Breast epithelium (tissue), 4 donors: ENCODE data around the gene IGSF9. TPM values are rescaled to one million over a fixed set of nuclear protein-coding genes. Genes with fewer than 3 reads are reported as not detected.

Experiments
- DNase-seq, 2 donors: peaks; one replicate each; pipeline ENCODE4 v3.0.0-alpha.2; 2019; ENCODE audit warnings: low spot score in 2 of 2
- H3K27ac ChIP-seq, 2 donors: fragments of 200-600 bp; sonication (generic) in 1 of 2; one replicate each; pipeline ENCODE4 v1.5.1; 2016 to 2019; ENCODE audit warnings: mild to moderate bottlenecking in 1 of 2
- H3K27me3 ChIP-seq, 2 donors: fragments of 200-600 bp; sonication (generic) in 1 of 2; one replicate each; pipeline versions ENCODE4 v1.5.1 to v1.6.0; 2017 to 2019; ENCODE audit warnings: control low read depth in 1 of 2, mild to moderate bottlenecking in 1 of 2
- H3K36me3 ChIP-seq: fragments of 200-600 bp; one replicate; pipeline ENCODE4 v1.5.1; 2019
- H3K4me1 ChIP-seq, 2 donors: fragments of 200-600 bp; sonication (generic); one replicate each; pipeline ENCODE4 v1.5.1; 2016 to 2019; ENCODE audit warnings: control low read depth in 1 of 2
- H3K4me3 ChIP-seq, 3 donors: fragments of 200-600 bp; sonication (generic); 1 replicate in 2 of 3; 2 replicates in 1 of 3; pipeline ENCODE4 v1.5.1; 2016 to 2019; ENCODE audit warnings: mild to moderate bottlenecking in 3 of 3, moderate library complexity in 2 of 3
- H3K9me3 ChIP-seq, 2 donors: fragments of 200-600 bp; sonication (generic) in 1 of 2; one replicate each; pipeline ENCODE4 v1.5.1; 2016 to 2019; ENCODE audit warnings: control low read depth in 1 of 2
- CTCF ChIP-seq, 3 donors: fragments of 450-650 bp; IDR thresholded peaks; one replicate each; pipeline ENCODE4 v1.5.1; 2016 to 2017; ENCODE audit warnings: antibody characterized with exemption in 3 of 3, mild to moderate bottlenecking in 3 of 3, moderate library complexity in 3 of 3
- POLR2A ChIP-seq: fragments of 450-650 bp; IDR thresholded peaks from one replicate; pipeline ENCODE4 v1.6.1; 2016; ENCODE audit warnings: antibody characterized with exemption, mild to moderate bottlenecking, moderate library complexity
- POLR2AphosphoS5 ChIP-seq, 3 donors: sonication (generic); formaldehyde crosslinking; IDR thresholded peaks; one replicate each; pipeline ENCODE4 v1.6.1; 2017; ENCODE audit warnings: antibody characterized with exemption in 3 of 3
- intact Hi-C: fragments of 100-400 bp; cut with DNase I; formaldehyde crosslinking; loops from one replicate; pipeline ENCODE4 v1.15.1; 2023; ENCODE audit warnings: low total_unique reads
- total RNA-seq, 3 donors: library from RNA; depleted of rRNA; stranded (reverse); fragments of >200 nt; gene quantifications; one replicate each; pipeline ENCODE4 v1.1.0, GENCODE V29; 2016

The IGSF9 gene
- total RNA-seq, 3 donors from 2014 or later: 5.9 to 8.0 TPM; not detected in 1

- no peak overlapping the region for H3K27ac ChIP-seq
- no peak for DNase-seq
- no peaks in the 10 kb centered on the region for H3K36me3 ChIP-seq
- H3K4me3 ChIP-seq: no peak overlapping the region
- TF ChIP-seq POLR2A (no peak), CTCF (IDR thresholded peaks at IDR 0.05) (no peak), POLR2AphosphoS5 (IDR thresholded peaks at IDR 0.05) (no peak)
- H3K9me3 ChIP-seq: no peaks in the 10 kb centered on the region
- H3K4me1 ChIP-seq: no peaks in the 10 kb centered on the region
- intact Hi-C loops: no loop called here
- H3K27me3 ChIP-seq: no peaks in the 10 kb centered on the region
Observed at GRCh38 chr1:159977364-159978106, 32.1 kb upstream of the IGSF9 start.

GRCh38 chr1:159974350-159974965, 29.0 kb upstream of the IGSF9 start:
- intact Hi-C loops: no loop called here
- Histone ChIP-seq H3K9me3 (no peaks in the 10 kb centered on the region), H3K36me3 (no peaks in the 10 kb centered on the region), H3K27me3 (no peaks in the 10 kb centered on the region), H3K27ac (no peak overlapping the region), H3K4me1 (no peaks in the 10 kb centered on the region), H3K4me3 (no peak overlapping the region)
- DNase-seq: no peak
- TF ChIP-seq POLR2A: no peak
- no peak for TF ChIP-seq POLR2AphosphoS5 (IDR thresholded peaks at IDR 0.05)
- TF ChIP-seq CTCF (IDR thresholded peaks at IDR 0.05): no peak

GRCh38 chr1:159973350-159973940, 28.0 kb upstream of the IGSF9 start:
- TF ChIP-seq POLR2AphosphoS5 (IDR thresholded peaks at IDR 0.05): no peak
- TF ChIP-seq POLR2A: no peak
- no peaks in the 10 kb centered on the region for H3K9me3 ChIP-seq

GRCh38 chr1:159972443-159973205, 27.2 kb upstream of the IGSF9 start:
- TF ChIP-seq POLR2AphosphoS5 (IDR thresholded peaks at IDR 0.05) (no peak), POLR2A (no peak), CTCF (IDR thresholded peaks at IDR 0.05) (no peak)
- H3K4me3 ChIP-seq: no peak overlapping the region
- DNase-seq: no peak
- intact Hi-C loops: no loop called here
- no peaks in the 10 kb centered on the region for H3K4me1 ChIP-seq
- H3K27me3 ChIP-seq: no peaks in the 10 kb centered on the region
- H3K27ac ChIP-seq: no peak overlapping the region
- no peaks in the 10 kb centered on the region for H3K9me3 ChIP-seq
- no peaks in the 10 kb centered on the region for H3K36me3 ChIP-seq

More at GRCh38 chr1:159973350-159973940, 28.0 kb upstream of the IGSF9 start:
- intact Hi-C loops: no loop called here
- H3K27me3 ChIP-seq: no peaks in the 10 kb centered on the region
- no peak for DNase-seq
- H3K4me1 ChIP-seq: no peaks in the 10 kb centered on the region
- no peaks in the 10 kb centered on the region for H3K36me3 ChIP-seq
- no peak overlapping the region for H3K27ac ChIP-seq
- H3K4me3 ChIP-seq: no peak overlapping the region

- Histone ChIP-seq H3K36me3 (no peaks in the 10 kb centered on the region), H3K4me1 (no peaks in the 10 kb centered on the region), H3K9me3 (no peaks in the 10 kb centered on the region), H3K4me3 (no peak overlapping the region), H3K27me3 (no peaks in the 10 kb centered on the region), H3K27ac (no peak overlapping the region)
- intact Hi-C loops: no loop called here
- no peak for DNase-seq
- TF ChIP-seq POLR2AphosphoS5 (IDR thresholded peaks at IDR 0.05): no peak
- no peak for TF ChIP-seq POLR2A
- no peak for TF ChIP-seq CTCF (IDR thresholded peaks at IDR 0.05)
Observed at GRCh38 chr1:159970932-159971342, 25.5 kb upstream of the IGSF9 start.
